GM10248 (cell line): ENCODE data around the gene OSR1.

ENCODE experiments used
- CTCF ChIA-PET: fragments of 300-600 bp; sonication (Branson Sonifier 250); formaldehyde crosslinking; extraction: SDS; loops from one replicate; lab custom pipeline; 2021; ENCODE audit warnings: antibody characterized with exemption; lab: Yijun Ruan, JAX
- POLR2A ChIA-PET: fragments of 350-650 bp; sonication (Branson Sonifier 250); formaldehyde crosslinking; extraction: SDS; loops from one replicate; lab custom pipeline; 2020; ENCODE audit warnings: antibody characterized with exemption; lab: Yijun Ruan, JAX
- DNase-seq: peaks from one replicate; pipeline ENCODE4 v3.0.0; 2012; ENCODE audit errors: extremely low spot score
- CTCF ChIP-seq: IDR thresholded peaks from 2 replicates; pipeline ENCODE4 v1.5.1; 2012; ENCODE audit warnings: mild to moderate bottlenecking, low read depth; ENCODE audit errors: extremely low read depth, missing control alignments, control extremely low read depth

Gene OSR1

GRCh38 chr2:19364014-19364413 lies 5.6 kb upstream of the OSR1 start:
- no peak for DNase-seq
- TF ChIP-seq CTCF = no peak
- CTCF ChIA-PET = interaction anchor here (0.6 to 1.6 kb wide), 7 partner anchors 9 to 844 kb away, joined by 3 to 5 read pairs (median 3); no protein-coding TSS in a partner anchor
- POLR2A ChIA-PET = no interaction called here

GRCh38 chr2:19363474-19363778 lies 5.0 kb upstream of the OSR1 start:
- DNase-seq = no peak
- CTCF ChIA-PET = interaction anchor here (0.6 to 1.6 kb wide), 7 partner anchors 9 to 844 kb away, joined by 3 to 5 read pairs (median 3); no protein-coding TSS in a partner anchor
- TF ChIP-seq CTCF = no peak
- POLR2A ChIA-PET = no interaction called here

GRCh38 chr2:19362755-19363473 lies 4.5 kb upstream of the OSR1 start:
- CTCF ChIA-PET = interaction anchor here (0.6 to 1.6 kb wide), 7 partner anchors 8 to 843 kb away, joined by 3 to 5 read pairs (median 3); no protein-coding TSS in a partner anchor
- DNase-seq = peak; percentile 69
- POLR2A ChIA-PET = no interaction called here
- TF ChIP-seq CTCF = peak; percentile 48

- ChIA-PET POLR2A (no interaction called here), CTCF (interaction anchor here (1.2 to 2.0 kb wide), 2 partner anchors 12 to 13 kb away, joined by 4 to 8 read pairs; no protein-coding TSS in a partner anchor)
- peak; percentile 42 for DNase-seq
- TF ChIP-seq CTCF = no peak
Measured at GRCh38 chr2:19362094-19362754, 3.8 kb upstream of the OSR1 start.

- DNase-seq = peak; percentile 31
- POLR2A ChIA-PET = no interaction called here
- CTCF ChIA-PET = interaction anchor here (0.9 to 2.0 kb wide), 5 partner anchors 9 to 611 kb away, joined by 3 to 8 read pairs (median 4); no protein-coding TSS in a partner anchor
- TF ChIP-seq CTCF = no peak
Measured at GRCh38 chr2:19361325-19361990, 3.0 kb upstream of the OSR1 start.

- DNase-seq = no peak
- TF ChIP-seq CTCF = no peak
- CTCF ChIA-PET = interaction anchor here (0.9 to 2.0 kb wide), 5 partner anchors 8 to 610 kb away, joined by 3 to 8 read pairs (median 4); no protein-coding TSS in a partner anchor
- POLR2A ChIA-PET = no interaction called here
Measured at GRCh38 chr2:19360966-19361321, 2.5 kb upstream of the OSR1 start.
